ENCODE data around the gene MRPL40. TPM values are rescaled to one million over a fixed set of nuclear protein-coding genes. Genes with fewer than 3 reads are reported as not detected.

Gene MRPL40
- total and polyA plus RNA-seq, 2 of the 13 experiments (the other 11 are each of a cell fraction or from before 2014, with no cell fraction given) = 42.7 to 79.7 TPM

- TF ChIP-seq ZNF275 (CRISPR knock-in tag; IDR thresholded peaks at IDR 0.05; ENCODE audit: borderline replicate concordance) = no peak
- TF ChIP-seq CERS6 (CRISPR knock-in tag; IDR thresholded peaks at IDR 0.05) = no peak
- no peak for TF ChIP-seq ZNF652 (CRISPR knock-in tag; IDR thresholded peaks at IDR 0.05; ENCODE audit: borderline replicate concordance, low read depth)
- no peak for TF ChIP-seq ZNF180 (CRISPR knock-in tag; IDR thresholded peaks at IDR 0.05; ENCODE audit: borderline replicate concordance, low read depth)
- TF ChIP-seq ZNF564 (CRISPR knock-in tag; IDR thresholded peaks at IDR 0.05) = no peak
- TF ChIP-seq CAMTA2 (CRISPR knock-in tag; IDR thresholded peaks at IDR 0.05; ENCODE audit: borderline replicate concordance) = peak; percentile 76
- no peak for TF ChIP-seq MAFG (CRISPR knock-in tag; IDR thresholded peaks at IDR 0.05)
- peak; percentile 17; the same call in 1 of the 2 replicates for TF ChIP-seq RAD21 (CRISPR knock-in tag; IDR thresholded peaks at IDR 0.05)
- TF ChIP-seq HNRNPH1 (optimal IDR thresholded peaks at IDR 0.05; ENCODE audit: low read depth, low read length) = no peak
- TF ChIP-seq, protein P1, sequence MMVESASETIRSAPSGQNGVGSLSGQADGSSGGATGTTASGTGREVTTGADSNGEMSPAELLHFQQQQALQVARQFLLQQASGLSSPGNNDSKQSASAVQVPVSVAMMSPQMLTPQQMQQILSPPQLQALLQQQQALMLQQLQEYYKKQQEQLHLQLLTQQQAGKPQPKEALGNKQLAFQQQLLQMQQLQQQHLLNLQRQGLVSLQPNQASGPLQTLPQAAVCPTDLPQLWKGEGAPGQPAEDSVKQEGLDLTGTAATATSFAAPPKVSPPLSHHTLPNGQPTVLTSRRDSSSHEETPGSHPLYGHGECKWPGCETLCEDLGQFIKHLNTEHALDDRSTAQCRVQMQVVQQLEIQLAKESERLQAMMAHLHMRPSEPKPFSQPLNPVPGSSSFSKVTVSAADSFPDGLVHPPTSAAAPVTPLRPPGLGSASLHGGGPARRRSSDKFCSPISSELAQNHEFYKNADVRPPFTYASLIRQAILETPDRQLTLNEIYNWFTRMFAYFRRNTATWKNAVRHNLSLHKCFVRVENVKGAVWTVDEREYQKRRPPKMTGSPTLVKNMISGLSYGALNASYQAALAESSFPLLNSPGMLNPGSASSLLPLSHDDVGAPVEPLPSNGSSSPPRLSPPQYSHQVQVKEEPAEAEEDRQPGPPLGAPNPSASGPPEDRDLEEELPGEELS (CRISPR knock-in tag; IDR thresholded peaks at IDR 0.05) = no peak
- no peak for TF ChIP-seq SMC3 (IDR thresholded peaks at IDR 0.05; ENCODE audit: low read length)
- 0 out of 2 replicates have a peak, but pooled peaks have one; percentile 59 for TF ChIP-seq NRL (CRISPR knock-in tag; IDR thresholded peaks at IDR 0.05; ENCODE audit: borderline replicate concordance)
- 0 out of 2 replicates have a peak, but pooled peaks have one; percentile 31 for TF ChIP-seq SNAI1 (CRISPR knock-in tag; IDR thresholded peaks at IDR 0.05; ENCODE audit: borderline replicate concordance)
- TF ChIP-seq SYNCRIP (IDR thresholded peaks at IDR 0.05; ENCODE audit: insufficient read depth, low read depth, low read length) = no peak
- TF ChIP-seq, protein P2, sequence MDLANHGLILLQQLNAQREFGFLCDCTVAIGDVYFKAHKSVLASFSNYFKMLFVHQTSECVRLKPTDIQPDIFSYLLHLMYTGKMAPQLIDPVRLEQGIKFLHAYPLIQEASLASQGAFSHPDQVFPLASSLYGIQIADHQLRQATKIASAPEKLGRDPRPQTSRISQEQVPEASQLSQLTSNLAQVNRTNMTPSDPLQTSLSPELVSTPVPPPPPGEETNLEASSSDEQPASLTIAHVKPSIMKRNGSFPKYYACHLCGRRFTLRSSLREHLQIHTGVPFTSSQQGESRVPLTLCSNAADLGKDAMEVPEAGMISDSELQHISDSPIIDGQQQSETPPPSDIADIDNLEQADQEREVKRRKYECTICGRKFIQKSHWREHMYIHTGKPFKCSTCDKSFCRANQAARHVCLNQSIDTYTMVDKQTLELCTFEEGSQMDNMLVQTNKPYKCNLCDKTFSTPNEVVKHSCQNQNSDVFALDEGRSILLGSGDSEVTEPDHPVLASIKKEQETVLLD (CRISPR knock-in tag; IDR thresholded peaks at IDR 0.05; ENCODE audit: low read depth) = no peak; the same call in 1 of the 2 replicates
- no peak for TF ChIP-seq DNMT3B (CRISPR knock-in tag; conservative IDR thresholded peaks at IDR 0.05)
- no peak for TF ChIP-seq FUBP1 (CRISPR knock-in tag; IDR thresholded peaks at IDR 0.05; ENCODE audit: borderline replicate concordance)
- 0 out of 2 replicates have a peak, but pooled peaks have one; percentile 17 for TF ChIP-seq SMAD3 (CRISPR knock-in tag; IDR thresholded peaks at IDR 0.05)
- TF ChIP-seq ZNF558 (CRISPR knock-in tag; IDR thresholded peaks at IDR 0.05; ENCODE audit: borderline replicate concordance) = no peak
Measured at GRCh38 chr22:19430890-19431541, 1.3 kb upstream of the MRPL40 start (continued).
